Measurements from ENCODE around the gene UQCC5. TPM values are rescaled to one million over a fixed set of nuclear protein-coding genes. Genes with fewer than 3 reads are reported as not detected.

UQCC5 gene
- total and polyA plus RNA-seq, 2 donors (not counting 3 experiments of a cell fraction or from before 2014, with no cell fraction given): 9.9 to 22.6 TPM

GRCh38 chr3:52512105-52512504, 24.3 kb upstream of the UQCC5 start:
- no peak for TF ChIP-seq JUN (IDR thresholded peaks at IDR 0.05; ENCODE audit: borderline replicate concordance, insufficient read depth, insufficient read length, low read depth)
- Histone ChIP-seq H3K36me3 (ENCODE audit: control insufficient read depth in 2 of 2, extremely low read depth in 1 of 2, insufficient read depth in 2 of 2, low read length in 2 of 2) (peaks cover 21 to 83% of the 10 kb centered on the region in 2 experiments), H3K4me3 (replicated peaks in 1 of 3; ENCODE audit: insufficient read depth in 1 of 3, low read depth in 1 of 3, low read length in 3 of 3) (no peak overlapping the region), H3K27me3 (ENCODE audit: control insufficient read depth in 2 of 2, insufficient read depth in 2 of 2, low read length in 2 of 2) (no peaks in the 10 kb centered on the region), H3K79me2 (ENCODE audit: control insufficient read depth, insufficient read depth, low read length) (no peaks in the 10 kb centered on the region), H4K20me1 (replicated peaks; ENCODE audit: control insufficient read depth, extremely low read depth, insufficient read depth, low read length) (no peaks in the 10 kb centered on the region), H3K27ac (ENCODE audit: insufficient read depth, low read depth, low read length) (peak overlapping the region; percentile 24), H3K9ac (replicated peaks; ENCODE audit: extremely low read depth, insufficient read depth, low read length) (no peak overlapping the region), H3K4me1 (ENCODE audit: control insufficient read depth, extremely low read depth, insufficient read depth, low read length) (peaks cover 3% of the 10 kb centered on the region), H3K4me2 (ENCODE audit: insufficient read depth, low read length) (no peak overlapping the region), H3K9me3 (replicated peaks; ENCODE audit: control insufficient read depth, insufficient read depth, low read length) (no peaks in the 10 kb centered on the region), H3K9me1 (replicated peaks; ENCODE audit: control insufficient read depth, extremely low read depth, insufficient read depth, low read length) (no peaks in the 10 kb centered on the region), H2AFZ (ENCODE audit: low read depth, low read length) (no peak overlapping the region)
- CTCF ChIA-PET: interaction anchor here (1.0 kb wide), 1 partner anchor 31 kb away, joined by 3 read pairs; no protein-coding TSS in a partner anchor
- dilution Hi-C loops (cut with MboI; ENCODE audit: extremely low pct_ligation_motif_present, low sequenced_read_pairs) (no loop called here), intact Hi-C loops (cut with micrococcal nuclease) (no loop called here)
- BruUV-seq (replicated peaks): no TSS peak
- DNase-seq (ENCODE audit: low read depth, low spot score) (no peak), FAIRE-seq (no peak)
- POLR2A ChIA-PET: interaction anchor here (0.6 to 0.8 kb wide), 2 partner anchors 13 to 15 kb away, joined by 3 read pairs; no protein-coding TSS in a partner anchor

GRCh38 chr3:52512727-52513126, 23.7 kb upstream of the UQCC5 start:
- H3K9me1 ChIP-seq (replicated peaks; ENCODE audit: control insufficient read depth, extremely low read depth, insufficient read depth, low read length): no peaks in the 10 kb centered on the region
- no peak for TF ChIP-seq MAX (IDR thresholded peaks at IDR 0.05; ENCODE audit: insufficient read depth, insufficient read length)
- no peak for TF ChIP-seq GATA2 (IDR thresholded peaks at IDR 0.05; ENCODE audit: insufficient read depth, insufficient read length, low read depth, low read length)
- no peak for TF ChIP-seq FOS (IDR thresholded peaks at IDR 0.05; ENCODE audit: borderline replicate concordance, insufficient read depth, low read length)
- peak; percentile 5 for TF ChIP-seq POLR2AphosphoS5 (IDR thresholded peaks at IDR 0.05; ENCODE audit: insufficient read depth, low read depth, low read length)
- TF ChIP-seq CTCF (IDR thresholded peaks at IDR 0.05; ENCODE audit: extremely low read depth in 1 of 2, insufficient read depth in 1 of 2, low read depth in 1 of 2, low read length in 2 of 2): no peak
- intact Hi-C loops (cut with micrococcal nuclease): no loop called here
- no peak overlapping the region for H2AFZ ChIP-seq (ENCODE audit: low read depth, low read length)
- POLR2A ChIA-PET: no interaction called here
- BruUV-seq (replicated peaks): no TSS peak
- H3K9me3 ChIP-seq (replicated peaks; ENCODE audit: control insufficient read depth, insufficient read depth, low read length): no peaks in the 10 kb centered on the region
- no peaks in the 10 kb centered on the region for H4K20me1 ChIP-seq (replicated peaks; ENCODE audit: control insufficient read depth, extremely low read depth, insufficient read depth, low read length)
- H3K27me3 ChIP-seq (ENCODE audit: control insufficient read depth in 2 of 2, insufficient read depth in 2 of 2, low read length in 2 of 2): no peaks in the 10 kb centered on the region
- no peak for FAIRE-seq
- no peak overlapping the region for H3K4me3 ChIP-seq (replicated peaks in 1 of 3; ENCODE audit: insufficient read depth in 1 of 3, low read depth in 1 of 3, low read length in 3 of 3)
- H3K27ac ChIP-seq (ENCODE audit: insufficient read depth, low read depth, low read length): no peak overlapping the region
- DNase-seq (ENCODE audit: low read depth, low spot score): no peak
- H3K36me3 ChIP-seq (ENCODE audit: control insufficient read depth in 2 of 2, extremely low read depth in 1 of 2, insufficient read depth in 2 of 2, low read length in 2 of 2): peaks cover 21 to 83% of the 10 kb centered on the region in 2 experiments
- H3K9ac ChIP-seq (replicated peaks; ENCODE audit: extremely low read depth, insufficient read depth, low read length): no peak overlapping the region
- no peaks in the 10 kb centered on the region for H3K4me1 ChIP-seq (ENCODE audit: control insufficient read depth, extremely low read depth, insufficient read depth, low read length)
- dilution Hi-C loops (cut with MboI; ENCODE audit: extremely low pct_ligation_motif_present, low sequenced_read_pairs): no loop called here
- no peak overlapping the region for H3K4me2 ChIP-seq (ENCODE audit: insufficient read depth, low read length)
- no peaks in the 10 kb centered on the region for H3K79me2 ChIP-seq (ENCODE audit: control insufficient read depth, insufficient read depth, low read length)
- CTCF ChIA-PET: no interaction called here
